Activated CD8-positive, alpha-beta memory T cell treated with anti-CD3 and anti-CD28 coated beads, Interleukin-2, amount 50 U/mL, for 4 hours (primary cell): ENCODE measurements around the gene NOP10.
"Not testable (repeated sequence)": the region's sequence is repeated elsewhere in the genome, so short reads cannot be mapped to it uniquely, and the experiment has no call there.

Experiments
- DNase-seq: peaks from one replicate; pipeline ENCODE4 v3.0.0-alpha.2; 2020

NOP10 gene

DNA sequence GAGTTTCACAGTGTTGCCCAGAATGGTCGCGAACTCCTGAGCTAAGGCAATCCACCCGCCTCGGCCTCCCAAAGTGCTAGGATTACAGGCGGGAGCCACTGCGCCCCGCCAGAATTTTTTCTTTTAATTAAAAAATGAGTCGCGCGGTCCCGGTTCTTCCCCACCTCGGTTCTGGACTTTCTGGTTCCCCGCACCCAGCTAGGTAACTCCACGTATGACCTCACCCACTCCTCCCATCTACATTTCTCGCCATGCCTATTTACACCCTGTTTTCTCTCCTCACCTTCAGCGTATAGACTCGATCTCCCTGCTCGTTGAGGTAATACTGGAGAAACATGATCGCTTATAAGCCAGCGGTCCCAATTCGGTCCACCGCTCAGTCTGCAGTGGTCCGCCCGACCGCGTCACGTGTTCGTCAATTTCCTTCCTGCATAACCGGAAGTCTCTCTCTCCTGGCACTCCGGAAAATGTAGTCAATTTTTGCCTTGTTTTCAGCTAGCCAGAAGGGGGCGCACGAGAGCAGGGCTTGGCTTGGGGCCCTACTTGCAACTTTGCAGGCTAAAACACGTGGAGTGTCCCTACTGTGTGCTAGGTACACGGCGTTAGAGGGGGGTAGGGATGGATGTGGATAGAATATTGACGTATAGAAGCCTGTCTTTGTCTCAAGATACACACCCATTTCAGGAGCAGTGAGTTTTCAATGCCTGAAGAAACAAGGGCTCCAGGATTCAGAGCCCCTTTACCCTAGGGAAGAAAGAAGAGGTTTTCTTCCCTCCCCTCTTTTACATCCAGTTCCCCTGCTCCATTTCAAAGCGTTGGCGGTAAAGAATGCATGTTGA lies at the start of gene NOP10, which contains the start of gene NUTM1:
Gene NOP10 (minus strand): TSS at position 400 of the 839 bp plus-strand sequence. CDS start 63 bp downstream, at position 337.
Gene NUTM1 (plus strand): TSS at position 579 of the 839 bp plus-strand sequence. CDS start 382 bp downstream, outside the sequence.
- peak; percentile 94 for DNase-seq

DNA sequence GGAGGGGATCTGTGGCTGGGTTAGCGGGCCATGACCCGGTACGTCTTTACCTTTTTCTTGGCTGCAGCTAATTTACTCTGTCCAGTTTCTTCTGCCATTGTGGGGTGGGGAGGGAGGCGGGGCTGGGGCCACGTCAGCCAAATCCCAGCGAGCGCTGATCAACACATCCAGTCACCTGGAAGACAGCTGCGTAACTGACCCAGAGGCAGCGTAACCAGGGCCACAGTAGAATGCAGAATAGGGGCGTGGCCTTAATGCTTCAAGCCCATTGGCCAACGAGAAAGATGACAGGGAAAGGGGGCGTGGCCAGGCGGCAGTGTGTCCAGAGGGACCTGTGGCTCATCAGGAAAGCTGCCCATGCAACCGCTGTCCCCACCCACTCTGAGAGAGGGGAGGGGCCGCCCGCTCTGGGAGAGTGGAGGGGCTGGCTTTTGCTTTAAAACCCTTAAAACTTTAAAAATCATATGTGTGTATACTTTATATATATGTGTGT lies 46.7 kb upstream of the NOP10 start:
- DNase-seq: not testable (repeated sequence)

- DNase-seq: not testable (repeated sequence)
Measured at GRCh38 chr15:34381829-34382521, 39.0 kb upstream of the NOP10 start.

DNA sequence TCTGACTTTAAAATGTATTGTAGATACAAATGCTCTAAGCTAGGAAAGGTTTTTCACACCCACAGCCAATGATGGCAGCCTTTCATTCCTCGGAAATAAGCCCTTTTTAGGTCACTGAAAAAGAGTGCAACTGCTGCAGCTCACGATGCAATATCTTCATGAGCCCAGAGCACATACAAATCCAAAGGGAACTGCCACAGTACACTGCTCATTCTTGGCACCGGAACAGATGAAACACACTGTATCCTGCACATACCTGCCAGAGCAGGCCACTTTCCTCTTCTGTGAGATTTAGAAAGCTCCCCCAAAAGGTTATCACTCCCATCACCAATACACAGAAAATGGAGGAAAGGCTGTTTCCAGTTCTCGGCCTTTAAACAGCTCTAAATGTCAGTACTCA lies 37.6 kb upstream of the NOP10 start:
- not testable (repeated sequence) for DNase-seq

GRCh38 chr15:34376856-34377255 lies 33.9 kb upstream of the NOP10 start:
- no peak for DNase-seq

GRCh38 chr15:34375541-34375940 lies 32.6 kb upstream of the NOP10 start:
- not testable (repeated sequence) for DNase-seq

DNA sequence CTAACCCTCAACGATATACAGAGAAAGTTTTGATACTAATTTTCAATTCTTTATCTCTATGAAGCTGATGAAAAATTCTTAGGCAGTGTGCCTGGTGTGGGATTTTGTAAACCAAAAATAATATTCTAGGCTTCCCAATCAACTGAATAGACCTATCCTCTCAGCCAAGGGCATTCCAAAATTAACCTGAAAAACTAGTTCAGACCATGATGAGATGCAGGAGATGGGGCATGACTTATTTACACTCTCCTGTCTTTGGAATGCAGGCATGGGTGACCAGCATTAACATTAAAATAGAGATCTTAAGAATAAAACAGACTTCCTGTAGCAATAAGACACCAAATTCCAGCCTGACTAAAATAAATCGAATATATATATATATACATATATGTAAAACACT lies 31.9 kb upstream of the NOP10 start:
- no peak for DNase-seq

DNA sequence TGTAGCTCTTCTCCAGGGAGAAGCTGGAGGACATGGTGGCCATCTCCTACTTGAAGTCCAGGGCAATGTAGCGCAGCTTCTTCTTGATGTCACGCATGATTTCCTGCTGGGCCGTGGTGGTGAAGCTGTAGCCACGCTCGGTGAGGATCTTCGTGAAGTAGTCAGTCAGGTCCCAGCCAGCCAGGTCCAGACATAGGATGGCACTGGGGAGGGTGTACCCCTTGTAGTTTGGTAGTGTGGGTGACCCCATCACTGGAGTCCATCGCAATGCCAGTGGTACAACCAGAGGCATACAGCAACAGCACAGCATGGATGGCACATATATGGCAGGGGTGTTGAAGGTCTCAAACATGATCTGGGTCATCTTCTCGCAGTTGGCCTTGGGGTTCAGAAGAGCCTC lies 31.0 kb upstream of the NOP10 start:
- no peak for DNase-seq

GRCh38 chr15:34370643-34371042 lies 27.7 kb upstream of the NOP10 start:
- no peak for DNase-seq

DNA sequence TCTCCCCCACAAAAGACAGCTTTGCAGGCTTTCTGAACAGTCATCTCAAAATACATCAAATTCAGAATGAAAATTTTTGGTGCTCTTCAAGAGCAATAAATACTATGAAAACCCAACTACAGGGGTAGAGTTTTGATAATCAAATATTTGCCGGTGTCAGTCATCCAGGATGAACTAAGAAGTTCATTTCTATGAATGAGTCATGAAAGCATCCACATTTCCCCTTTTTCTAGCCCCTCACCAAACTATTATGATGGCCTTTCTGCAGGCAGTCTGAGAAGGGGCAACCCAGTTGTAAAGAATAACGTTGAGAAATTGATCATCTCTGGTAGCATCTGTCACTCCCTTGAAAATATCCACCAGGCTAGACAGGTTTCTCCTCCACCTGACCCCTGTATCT lies 27.2 kb upstream of the NOP10 start:
- no peak for DNase-seq

GRCh38 chr15:34367101-34368081 lies 24.5 kb upstream of the NOP10 start, which contains the start of gene LPCAT4:
Gene LPCAT4 (minus strand): TSS chr15:34367196. CDS start chr15:34367100, 96 bp downstream.
- DNase-seq: peak; percentile 87

DNA sequence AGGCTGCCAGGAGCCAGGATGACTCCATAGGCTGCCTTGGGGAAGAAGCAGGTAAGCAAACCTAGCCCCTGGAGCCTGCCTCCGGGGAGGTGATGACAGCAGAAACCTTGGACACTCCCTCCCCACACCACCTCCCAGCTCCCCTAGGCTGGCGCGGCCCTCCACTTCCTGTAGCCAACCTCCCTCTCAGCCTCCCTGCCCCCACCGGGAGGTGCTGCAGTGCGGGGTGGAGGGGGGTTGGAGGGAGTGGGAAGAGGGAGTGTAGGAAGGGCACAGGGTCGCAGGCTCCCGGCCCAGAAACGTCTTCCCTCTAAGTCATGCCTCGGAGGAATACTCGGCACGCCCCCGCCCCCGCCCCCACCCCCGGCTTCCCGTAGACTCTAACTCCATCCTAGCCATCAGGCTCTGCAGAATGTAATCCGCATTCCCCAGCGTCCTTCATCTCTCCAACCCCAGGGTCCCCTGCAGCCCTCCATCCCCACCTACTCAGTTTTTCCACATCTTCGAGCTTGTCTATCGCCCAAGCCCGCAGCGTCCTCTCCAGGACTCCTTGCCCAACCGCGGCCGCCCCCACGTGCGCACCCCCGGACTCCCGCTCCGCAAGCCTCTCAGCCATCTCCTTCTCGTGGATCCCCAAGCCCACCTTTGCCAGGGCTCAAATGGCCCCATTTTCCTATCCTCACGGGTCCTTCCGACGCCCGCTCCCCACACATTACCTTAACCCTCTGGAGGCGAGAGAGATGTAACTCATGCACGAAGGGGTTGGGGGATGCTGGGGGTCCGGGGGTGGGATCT lies 23.5 kb upstream of the NOP10 start:
- peak; percentile 38 for DNase-seq

GRCh38 chr15:34365836-34366235 lies 22.9 kb upstream of the NOP10 start:
- no peak for DNase-seq

DNA sequence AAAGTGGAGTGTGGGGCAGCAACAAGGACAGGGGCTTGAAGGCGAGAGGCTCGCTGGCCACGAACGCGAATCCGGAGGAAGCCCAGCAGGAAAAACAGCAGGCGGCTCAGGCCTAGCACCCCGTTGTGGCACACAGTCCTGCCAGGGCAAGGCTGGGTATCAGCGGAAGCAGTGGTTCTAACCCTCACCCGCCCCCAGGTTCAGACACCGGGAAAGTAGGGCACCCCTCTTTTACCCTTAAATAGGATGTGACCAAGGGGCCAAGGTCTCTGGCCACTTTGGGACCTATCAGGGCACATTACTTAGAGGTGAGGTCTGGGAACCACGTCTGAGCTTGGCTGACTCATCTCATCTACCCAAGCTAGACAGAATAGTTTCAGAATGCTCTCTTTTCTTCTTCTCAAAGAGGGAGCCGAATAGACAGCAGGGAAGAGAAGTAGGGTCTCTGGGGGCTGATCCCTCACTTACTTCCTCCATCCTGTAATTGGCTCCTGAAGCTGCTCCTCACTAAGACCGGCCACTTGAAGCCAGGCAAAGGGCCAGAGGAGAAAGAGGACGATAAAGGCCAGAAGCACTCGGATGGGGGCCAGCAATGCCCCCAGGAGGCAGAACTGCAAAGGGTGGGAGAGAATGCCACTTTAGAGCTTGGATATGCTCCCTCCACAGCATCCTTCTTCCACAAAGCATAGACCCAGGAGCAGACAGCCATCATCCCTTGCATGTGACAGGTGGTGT lies 22.3 kb upstream of the NOP10 start:
- DNase-seq: peak; percentile 21

DNA sequence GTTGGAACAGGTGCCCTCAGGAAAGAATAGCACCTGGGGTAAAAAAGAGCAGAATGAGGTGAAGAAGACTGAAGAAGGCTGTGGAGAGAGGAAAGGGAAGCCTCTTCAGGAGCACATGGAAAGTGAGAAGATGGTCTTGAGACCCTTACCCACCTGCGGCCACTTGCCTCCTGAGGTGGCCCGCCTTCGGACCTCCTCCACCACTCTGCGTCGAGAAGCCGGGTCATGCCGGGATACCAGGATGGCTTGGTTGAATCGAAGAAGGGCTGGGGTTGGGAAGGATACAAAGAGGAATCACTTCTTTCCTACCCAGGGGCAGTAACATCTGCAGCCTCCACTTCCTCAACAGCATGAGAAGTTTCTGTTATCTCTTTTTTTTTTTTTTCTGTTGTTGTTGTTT lies 21.1 kb upstream of the NOP10 start:
- no peak for DNase-seq

DNA sequence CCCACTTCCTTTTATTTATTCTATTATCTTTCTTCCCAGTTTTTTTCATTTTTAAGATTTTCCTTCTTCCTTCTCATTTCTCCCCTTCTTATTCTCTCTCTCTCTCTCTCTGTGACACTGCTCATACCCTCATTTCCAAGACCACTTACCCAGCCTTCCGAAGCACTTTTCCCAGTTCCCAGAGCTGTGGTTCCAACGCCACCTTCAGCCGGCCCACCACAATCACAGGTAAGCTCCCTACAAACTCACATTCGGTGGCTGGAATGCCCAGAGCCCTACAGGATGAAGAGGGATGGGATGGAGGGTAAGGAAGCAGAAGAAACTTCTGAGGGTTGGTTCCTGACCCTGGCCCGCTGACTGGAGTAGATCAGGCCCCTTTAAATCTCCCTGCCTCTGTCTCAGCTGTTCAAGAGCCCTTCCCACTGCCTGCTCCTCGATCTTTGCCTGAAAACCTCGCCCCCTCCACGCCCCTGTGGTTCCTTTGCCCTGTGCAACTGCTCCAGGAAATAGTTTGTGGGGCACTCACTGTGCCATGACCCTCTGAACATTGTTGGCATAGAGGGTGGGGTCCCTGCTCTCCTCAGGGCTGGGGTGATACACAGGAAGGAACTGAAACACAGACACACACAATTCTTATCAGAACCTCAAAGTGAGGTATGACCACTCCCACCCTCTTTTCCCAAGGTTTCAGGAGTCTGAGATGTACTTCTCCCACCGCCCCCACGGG lies 19.3 kb upstream of the NOP10 start:
- DNase-seq: no peak

GRCh38 chr15:34361278-34361677 lies 18.3 kb upstream of the NOP10 start:
- no peak for DNase-seq

DNA sequence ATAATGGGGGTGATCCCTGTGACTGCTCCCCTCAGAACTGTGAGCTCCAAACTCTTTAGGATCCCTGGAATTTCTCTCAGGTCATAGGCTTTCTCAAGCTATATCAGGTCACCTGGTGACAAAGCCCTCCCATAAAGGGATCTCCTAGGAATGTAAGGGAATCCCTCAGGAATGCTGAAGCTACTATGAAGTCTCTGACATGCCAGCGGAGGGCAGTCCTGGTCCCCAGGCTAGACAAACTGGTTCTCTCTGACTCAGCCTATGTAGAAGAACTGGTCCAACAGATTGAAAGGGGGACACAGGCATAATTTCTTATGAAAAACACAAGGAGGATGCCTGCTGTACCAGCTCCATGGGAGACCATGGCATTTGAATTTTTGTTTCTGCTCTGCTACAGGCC lies 17.4 kb upstream of the NOP10 start:
- DNase-seq: no peak

- DNase-seq: no peak
Measured at GRCh38 chr15:34359416-34359815, 16.5 kb upstream of the NOP10 start.

DNA sequence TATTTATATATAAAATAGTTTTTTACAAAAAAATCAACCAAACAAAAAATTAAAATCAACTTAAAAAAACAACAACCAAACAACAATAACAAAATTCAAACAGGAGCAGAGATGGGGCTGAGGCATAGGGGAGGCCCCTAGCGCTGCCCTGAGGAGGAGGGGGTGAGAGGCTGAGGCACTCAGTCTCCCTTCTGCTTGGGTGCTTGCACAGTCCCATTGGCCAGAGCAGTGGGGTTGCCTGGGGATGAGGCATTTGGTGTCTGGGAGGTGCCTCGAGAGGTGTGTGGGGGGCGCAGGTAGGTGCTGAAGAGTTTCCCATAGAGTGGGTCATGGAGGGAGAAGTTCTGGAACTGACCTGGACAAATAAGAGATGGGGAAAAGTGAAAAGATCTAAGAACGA lies 16.0 kb upstream of the NOP10 start:
- no peak for DNase-seq
